Colonic mucosa (tissue), 4 donors: ENCODE measurements around the gene CGN. TPM values are rescaled to one million over a fixed set of nuclear protein-coding genes. Genes with fewer than 3 reads are reported as not detected.

Experiments used
- DNase-seq: peaks from one replicate; pipeline ENCODE4 v3.0.0-alpha.2; 2020
- H3K27ac ChIP-seq: fragments of 200-600 bp; one replicate; pipeline ENCODE4 v1.8.0; 2021
- H3K27me3 ChIP-seq: fragments of 200-600 bp; one replicate; pipeline ENCODE4 v1.8.0; 2021
- H3K36me3 ChIP-seq: fragments of 200-600 bp; one replicate; pipeline ENCODE4 v1.8.0; 2021
- H3K4me1 ChIP-seq: fragments of 200-600 bp; one replicate; pipeline ENCODE4 v1.8.0; 2021; ENCODE audit warnings: mild to moderate bottlenecking
- H3K4me3 ChIP-seq: fragments of 200-600 bp; one replicate; pipeline ENCODE4 v1.8.0; 2021
- H3K9ac ChIP-seq, 2 donors: one replicate each; pipeline ENCODE4 v1.7.0; 2013; ENCODE audit warnings: control low read depth in 2 of 2, low read depth in 2 of 2, low read length in 2 of 2
- H3K9me3 ChIP-seq: fragments of 200-600 bp; one replicate; pipeline ENCODE4 v1.8.0; 2021
- intact Hi-C: fragments of 100-400 bp; cut with DNase I; formaldehyde crosslinking; loops from one replicate; pipeline ENCODE4 v1.14.1; 2022
- total RNA-seq, 2 donors: library from RNA; stranded (reverse); fragmentation: NEBNext Ultra II Directional in 1 of 2; extraction: Animal tissue kit (Norgen Biotek cat#: 25700) in 1 of 2; gene quantifications; one replicate each; pipeline ENCODE4 v1.2.1, GENCODE V29; 2021
- TF ChIP-seq, protein P1 (sequence below): fragments of 200-600 bp; IDR thresholded peaks from one replicate; pipeline ENCODE4 v1.8.0; 2022; ENCODE audit warnings: antibody characterized with exemption, mild to moderate bottlenecking
- donor health status: healthy.
- donor health status: DM: no; HTN: no; CAD: no.
- donor health status: DM: no; HTN: no; CAD: no.

Gene CGN
- total RNA-seq, 2 donors from 2014 or later: 118 to 148 TPM

DNA sequence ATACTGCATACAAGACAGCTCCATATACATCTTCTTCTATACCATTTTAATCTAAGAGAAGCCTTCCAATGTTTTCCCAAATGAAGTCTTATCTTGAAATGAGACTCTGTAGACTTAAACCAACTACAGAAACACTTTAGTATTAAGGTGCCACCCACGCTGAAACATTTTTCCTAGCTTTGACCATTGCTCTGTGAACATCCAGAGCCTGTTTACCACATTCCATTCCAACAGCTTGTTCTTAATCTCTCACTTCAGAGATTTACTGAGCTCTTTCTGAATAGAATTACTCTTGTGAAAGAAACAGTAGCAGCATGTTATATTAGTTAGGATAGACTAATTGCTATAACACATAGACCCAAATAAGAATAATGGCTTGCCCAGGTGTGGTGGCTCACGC lies 32.3 kb upstream of the CGN start:
- TF ChIP-seq, protein P1, sequence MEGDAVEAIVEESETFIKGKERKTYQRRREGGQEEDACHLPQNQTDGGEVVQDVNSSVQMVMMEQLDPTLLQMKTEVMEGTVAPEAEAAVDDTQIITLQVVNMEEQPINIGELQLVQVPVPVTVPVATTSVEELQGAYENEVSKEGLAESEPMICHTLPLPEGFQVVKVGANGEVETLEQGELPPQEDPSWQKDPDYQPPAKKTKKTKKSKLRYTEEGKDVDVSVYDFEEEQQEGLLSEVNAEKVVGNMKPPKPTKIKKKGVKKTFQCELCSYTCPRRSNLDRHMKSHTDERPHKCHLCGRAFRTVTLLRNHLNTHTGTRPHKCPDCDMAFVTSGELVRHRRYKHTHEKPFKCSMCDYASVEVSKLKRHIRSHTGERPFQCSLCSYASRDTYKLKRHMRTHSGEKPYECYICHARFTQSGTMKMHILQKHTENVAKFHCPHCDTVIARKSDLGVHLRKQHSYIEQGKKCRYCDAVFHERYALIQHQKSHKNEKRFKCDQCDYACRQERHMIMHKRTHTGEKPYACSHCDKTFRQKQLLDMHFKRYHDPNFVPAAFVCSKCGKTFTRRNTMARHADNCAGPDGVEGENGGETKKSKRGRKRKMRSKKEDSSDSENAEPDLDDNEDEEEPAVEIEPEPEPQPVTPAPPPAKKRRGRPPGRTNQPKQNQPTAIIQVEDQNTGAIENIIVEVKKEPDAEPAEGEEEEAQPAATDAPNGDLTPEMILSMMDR: no peak
- no peak for DNase-seq
- Histone ChIP-seq H3K9ac (no peak overlapping the region), H3K4me3 (no peak overlapping the region), H3K36me3 (no peaks in the 10 kb centered on the region), H3K4me1 (no peaks in the 10 kb centered on the region), H3K9me3 (no peaks in the 10 kb centered on the region), H3K27ac (no peak overlapping the region), H3K27me3 (no peaks in the 10 kb centered on the region)
- intact Hi-C loops: no loop called here

DNA sequence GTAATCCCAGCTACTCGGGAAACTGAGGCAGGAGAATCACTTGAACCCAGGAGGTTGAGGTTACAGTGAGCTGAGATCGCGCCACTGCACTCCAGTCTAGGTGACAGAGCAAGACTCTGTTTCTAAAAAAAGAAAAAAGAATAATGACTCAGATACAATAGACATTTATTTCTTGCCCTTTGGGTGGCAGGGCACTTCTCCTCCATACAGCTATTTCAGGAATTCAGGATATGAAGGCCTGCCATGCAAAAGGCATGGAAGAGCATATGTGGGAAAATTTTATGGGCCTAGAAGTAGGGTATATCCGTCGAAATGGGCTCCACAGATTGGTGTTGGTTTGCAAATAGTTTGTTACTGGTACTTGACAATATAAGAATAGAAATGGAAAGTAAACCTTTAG lies 31.7 kb upstream of the CGN start:
- Histone ChIP-seq H3K9ac (no peak overlapping the region), H3K9me3 (no peaks in the 10 kb centered on the region), H3K27me3 (no peaks in the 10 kb centered on the region), H3K4me1 (no peaks in the 10 kb centered on the region), H3K36me3 (no peaks in the 10 kb centered on the region), H3K4me3 (no peak overlapping the region), H3K27ac (no peak overlapping the region)
- DNase-seq: no peak
- intact Hi-C loops: no loop called here
- TF ChIP-seq, protein P1: no peak

DNA sequence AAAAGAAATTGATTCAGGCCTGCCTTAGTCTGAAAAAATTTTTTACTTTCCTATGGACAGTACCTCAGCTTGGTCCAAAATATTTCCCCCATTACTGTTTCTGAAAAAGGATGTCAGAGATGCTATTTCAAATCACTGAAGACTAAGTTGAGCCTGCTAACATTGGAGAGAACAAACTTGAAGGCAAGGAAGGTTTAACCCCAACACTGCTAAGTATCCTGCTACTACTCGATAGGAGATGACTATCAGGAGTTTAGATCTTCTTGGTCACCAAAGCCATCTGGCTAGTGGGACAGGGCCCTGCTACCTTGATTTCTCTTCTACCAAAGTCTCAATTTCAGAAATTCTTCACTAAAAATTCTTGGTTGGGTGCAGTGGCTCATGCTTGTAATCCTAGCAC lies 29.2 kb upstream of the CGN start:
- Histone ChIP-seq H3K4me1 (no peaks in the 10 kb centered on the region), H3K27ac (no peak overlapping the region), H3K27me3 (no peaks in the 10 kb centered on the region), H3K9me3 (no peaks in the 10 kb centered on the region), H3K36me3 (no peaks in the 10 kb centered on the region), H3K4me3 (no peak overlapping the region), H3K9ac (no peak overlapping the region)
- TF ChIP-seq, protein P1: no peak
- intact Hi-C loops: no loop called here
- no peak for DNase-seq

DNA sequence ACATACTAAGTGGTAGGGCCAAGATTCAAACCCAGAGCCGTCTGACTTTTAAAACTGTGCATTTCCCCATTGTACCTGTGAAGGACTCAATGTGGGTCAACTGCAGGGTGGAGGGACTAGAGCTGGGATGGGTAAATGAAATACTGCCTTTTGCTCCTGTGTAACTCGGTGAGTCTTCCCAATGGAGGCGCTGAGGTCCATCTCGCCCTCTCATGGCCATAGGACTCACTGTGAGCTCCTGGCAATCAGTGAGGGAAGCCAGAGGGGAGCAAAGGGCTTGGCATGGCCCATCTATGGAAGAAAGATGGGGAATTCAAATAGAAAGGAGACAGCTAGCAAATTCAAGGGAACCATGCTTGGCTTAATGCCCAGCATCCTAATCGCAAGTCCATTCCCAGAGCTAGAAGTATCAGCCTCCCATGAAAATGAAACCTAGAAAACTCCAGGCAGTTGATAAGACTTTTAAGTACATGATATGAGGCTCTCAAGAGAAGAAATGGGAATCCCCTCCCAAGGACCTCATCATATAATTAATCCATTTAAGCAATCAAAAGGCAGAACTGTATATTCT lies 25.4 kb upstream of the CGN start:
- DNase-seq: no peak
- TF ChIP-seq, protein P1: no peak
- no peaks in the 10 kb centered on the region for H3K36me3 ChIP-seq
- no peak overlapping the region for H3K4me3 ChIP-seq
- no peaks in the 10 kb centered on the region for H3K9me3 ChIP-seq
- H3K27me3 ChIP-seq: no peaks in the 10 kb centered on the region
- no peak overlapping the region for H3K27ac ChIP-seq
- no peak overlapping the region for H3K9ac ChIP-seq
- H3K4me1 ChIP-seq: no peaks in the 10 kb centered on the region
- intact Hi-C loops: no loop called here

DNA sequence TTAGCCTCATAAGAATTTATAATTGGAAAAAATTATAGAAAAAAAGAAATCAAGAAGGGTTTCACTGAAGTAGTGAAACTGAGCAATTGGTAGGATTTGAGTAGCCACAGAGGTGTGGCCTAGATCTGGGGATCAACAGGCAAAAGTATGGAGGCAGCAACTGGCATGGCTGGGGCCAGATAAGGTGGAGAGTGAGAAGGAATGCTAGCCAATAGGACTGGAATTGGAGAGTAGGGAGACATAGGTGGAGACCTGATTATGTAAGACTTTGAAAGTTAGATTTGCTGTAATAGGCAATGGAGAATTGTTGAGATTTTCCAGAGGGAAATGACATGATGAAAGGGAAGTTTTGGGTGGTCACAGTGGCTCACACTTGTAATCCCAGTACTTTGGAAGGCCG lies 24.6 kb upstream of the CGN start:
- TF ChIP-seq, protein P1: no peak
- Histone ChIP-seq H3K36me3 (no peaks in the 10 kb centered on the region), H3K27me3 (no peaks in the 10 kb centered on the region), H3K9me3 (no peaks in the 10 kb centered on the region), H3K4me3 (no peak overlapping the region), H3K9ac (no peak overlapping the region), H3K27ac (no peak overlapping the region), H3K4me1 (no peaks in the 10 kb centered on the region)
- no peak for DNase-seq
- intact Hi-C loops: no loop called here
